Measurements from ENCODE around the gene LSR.
"Not testable (repeated sequence)": the region's sequence is repeated elsewhere in the genome, so short reads cannot be mapped to it uniquely, and the experiment has no call there.

The LSR gene

GRCh38 chr19:35281303-35281702 lies 32.5 kb downstream of the LSR start:
- Histone ChIP-seq H3K4me1 (ENCODE audit: insufficient read depth, low read length) (peaks cover 9% of the 10 kb centered on the region), H3K36me3 (ENCODE audit: insufficient read depth, low read length) (peaks cover 26% of the 10 kb centered on the region), H3K4me3 (ENCODE audit: low read length) (no peak overlapping the region), H3K9ac (ENCODE audit: low read depth, low read length) (no peak overlapping the region), H3K27me3 (ENCODE audit: insufficient read depth, low read length) (no peaks in the 10 kb centered on the region), H3K27ac (ENCODE audit: low read depth, low read length) (no peak overlapping the region), H3K9me3 (ENCODE audit: insufficient read depth, low read depth, low read length) (no peaks in the 10 kb centered on the region)
- whole genome bisulfite sequencing, result 82% methylated on average over 3 of the region's 4 CpGs

GRCh38 chr19:35284153-35285094 lies 35.6 kb downstream of the LSR start:
- Histone ChIP-seq H3K4me3 (ENCODE audit: low read length) (no peak overlapping the region), H3K9ac (ENCODE audit: low read depth, low read length) (no peak overlapping the region), H3K9me3 (ENCODE audit: insufficient read depth, low read depth, low read length) (no peaks in the 10 kb centered on the region), H3K36me3 (ENCODE audit: insufficient read depth, low read length) (no peaks in the 10 kb centered on the region), H3K4me1 (ENCODE audit: insufficient read depth, low read length) (peaks cover 9% of the 10 kb centered on the region), H3K27me3 (ENCODE audit: insufficient read depth, low read length) (no peaks in the 10 kb centered on the region), H3K27ac (ENCODE audit: low read depth, low read length) (no peak overlapping the region)
- 72% methylated on average over 17 of the region's 17 CpGs for WGBS

GRCh38 chr19:35285095-35285449 lies 36.3 kb downstream of the LSR start:
- H3K4me1 ChIP-seq (ENCODE audit: insufficient read depth, low read length), result peaks cover 9% of the 10 kb centered on the region
- no peaks in the 10 kb centered on the region for H3K27me3 ChIP-seq (ENCODE audit: insufficient read depth, low read length)
- WGBS, result 35% methylated on average over 1 of the region's 1 CpG
- H3K4me3 ChIP-seq (ENCODE audit: low read length), result no peak overlapping the region
- H3K36me3 ChIP-seq (ENCODE audit: insufficient read depth, low read length), result no peaks in the 10 kb centered on the region
- no peak overlapping the region for H3K27ac ChIP-seq (ENCODE audit: low read depth, low read length)
- no peak overlapping the region for H3K9ac ChIP-seq (ENCODE audit: low read depth, low read length)
- no peaks in the 10 kb centered on the region for H3K9me3 ChIP-seq (ENCODE audit: insufficient read depth, low read depth, low read length)

GRCh38 chr19:35285465-35285864 lies 36.7 kb downstream of the LSR start:
- H3K4me3 ChIP-seq (ENCODE audit: low read length); H3K27ac ChIP-seq (ENCODE audit: low read depth, low read length); H3K27me3 ChIP-seq (ENCODE audit: insufficient read depth, low read length); H3K36me3 ChIP-seq (ENCODE audit: insufficient read depth, low read length); H3K9me3 ChIP-seq (ENCODE audit: insufficient read depth, low read depth, low read length); H3K4me1 ChIP-seq (ENCODE audit: insufficient read depth, low read length); H3K9ac ChIP-seq (ENCODE audit: low read depth, low read length): not testable (repeated sequence)
- WGBS, result 89% methylated on average over 3 of the region's 3 CpGs

- H3K9ac ChIP-seq (ENCODE audit: low read depth, low read length); H3K36me3 ChIP-seq (ENCODE audit: insufficient read depth, low read length); H3K27me3 ChIP-seq (ENCODE audit: insufficient read depth, low read length); H3K27ac ChIP-seq (ENCODE audit: low read depth, low read length); H3K4me3 ChIP-seq (ENCODE audit: low read length); H3K9me3 ChIP-seq (ENCODE audit: insufficient read depth, low read depth, low read length); H3K4me1 ChIP-seq (ENCODE audit: insufficient read depth, low read length): not testable (repeated sequence)
- WGBS, result 92% methylated on average over 5 of the region's 5 CpGs
Observed at GRCh38 chr19:35286101-35286500, 37.3 kb downstream of the LSR start.

GRCh38 chr19:35287713-35288112 lies 38.9 kb downstream of the LSR start:
- H3K9ac ChIP-seq (ENCODE audit: low read depth, low read length), result no peak overlapping the region
- no peaks in the 10 kb centered on the region for H3K9me3 ChIP-seq (ENCODE audit: insufficient read depth, low read depth, low read length)
- H3K4me3 ChIP-seq (ENCODE audit: low read length), result no peak overlapping the region
- H3K4me1 ChIP-seq (ENCODE audit: insufficient read depth, low read length), result peaks cover 9% of the 10 kb centered on the region
- no peaks in the 10 kb centered on the region for H3K36me3 ChIP-seq (ENCODE audit: insufficient read depth, low read length)
- WGBS, result 95% methylated on average over 10 of the region's 10 CpGs
- no peak overlapping the region for H3K27ac ChIP-seq (ENCODE audit: low read depth, low read length)
- H3K27me3 ChIP-seq (ENCODE audit: insufficient read depth, low read length), result no peaks in the 10 kb centered on the region

GRCh38 chr19:35288331-35288730 lies 39.5 kb downstream of the LSR start:
- H3K9ac ChIP-seq (ENCODE audit: low read depth, low read length), result no peak overlapping the region
- H3K27ac ChIP-seq (ENCODE audit: low read depth, low read length), result no peak overlapping the region
- H3K4me3 ChIP-seq (ENCODE audit: low read length), result no peak overlapping the region
- H3K4me1 ChIP-seq (ENCODE audit: insufficient read depth, low read length), result peaks cover 9% of the 10 kb centered on the region
- H3K27me3 ChIP-seq (ENCODE audit: insufficient read depth, low read length), result no peaks in the 10 kb centered on the region
- WGBS, result 83% methylated on average over 2 of the region's 2 CpGs
- no peaks in the 10 kb centered on the region for H3K9me3 ChIP-seq (ENCODE audit: insufficient read depth, low read depth, low read length)
- no peaks in the 10 kb centered on the region for H3K36me3 ChIP-seq (ENCODE audit: insufficient read depth, low read length)

GRCh38 chr19:35288906-35289305 lies 40.1 kb downstream of the LSR start:
- 88% methylated on average over 5 of the region's 5 CpGs for WGBS
- H3K4me1 ChIP-seq (ENCODE audit: insufficient read depth, low read length), result peaks cover 12% of the 10 kb centered on the region
- H3K27me3 ChIP-seq (ENCODE audit: insufficient read depth, low read length), result no peaks in the 10 kb centered on the region

GRCh38 chr19:35290381-35291127 lies 41.8 kb downstream of the LSR start:
- no peaks in the 10 kb centered on the region for H3K27me3 ChIP-seq (ENCODE audit: insufficient read depth, low read length)

More at GRCh38 chr19:35288906-35289305, 40.1 kb downstream of the LSR start:
- Histone ChIP-seq H3K4me3 (ENCODE audit: low read length) (no peak overlapping the region), H3K27ac (ENCODE audit: low read depth, low read length) (no peak overlapping the region), H3K9me3 (ENCODE audit: insufficient read depth, low read depth, low read length) (no peaks in the 10 kb centered on the region), H3K36me3 (ENCODE audit: insufficient read depth, low read length) (no peaks in the 10 kb centered on the region), H3K9ac (ENCODE audit: low read depth, low read length) (no peak overlapping the region)

GRCh38 chr19:35291259-35291658 lies 42.5 kb downstream of the LSR start:
- Histone ChIP-seq H3K9me3 (ENCODE audit: insufficient read depth, low read depth, low read length) (no peaks in the 10 kb centered on the region), H3K36me3 (ENCODE audit: insufficient read depth, low read length) (no peaks in the 10 kb centered on the region), H3K27me3 (ENCODE audit: insufficient read depth, low read length) (no peaks in the 10 kb centered on the region), H3K4me3 (ENCODE audit: low read length) (no peak overlapping the region), H3K27ac (ENCODE audit: low read depth, low read length) (no peak overlapping the region), H3K4me1 (ENCODE audit: insufficient read depth, low read length) (peaks cover 6% of the 10 kb centered on the region; the same call in 1 of the 2 replicates), H3K9ac (ENCODE audit: low read depth, low read length) (no peak overlapping the region)
- WGBS, result 83% methylated on average over 6 of the region's 6 CpGs

More at GRCh38 chr19:35290381-35291127, 41.8 kb downstream of the LSR start:
- H3K4me1 ChIP-seq (ENCODE audit: insufficient read depth, low read length), result peaks cover 6% of the 10 kb centered on the region; the same call in 1 of the 2 replicates
- H3K4me3 ChIP-seq (ENCODE audit: low read length), result no peak overlapping the region
- H3K27ac ChIP-seq (ENCODE audit: low read depth, low read length), result no peak overlapping the region
- H3K9me3 ChIP-seq (ENCODE audit: insufficient read depth, low read depth, low read length), result no peaks in the 10 kb centered on the region
- no peaks in the 10 kb centered on the region for H3K36me3 ChIP-seq (ENCODE audit: insufficient read depth, low read length)
- no peak overlapping the region for H3K9ac ChIP-seq (ENCODE audit: low read depth, low read length)
- 84% methylated on average over 16 of the region's 20 CpGs for WGBS

- Histone ChIP-seq H3K9ac (ENCODE audit: low read depth, low read length) (no peak within 1 kb of the TSS), H3K27ac (ENCODE audit: low read depth, low read length) (no peak within 1 kb of the TSS), H3K9me3 (ENCODE audit: insufficient read depth, low read depth, low read length) (no peaks in the 10 kb centered on the region), H3K4me1 (ENCODE audit: insufficient read depth, low read length) (peaks cover 6% of the 10 kb centered on the region; the same call in 1 of the 2 replicates), H3K27me3 (ENCODE audit: insufficient read depth, low read length) (no peaks in the 10 kb centered on the region), H3K36me3 (ENCODE audit: insufficient read depth, low read length) (no peaks in the 10 kb centered on the region), H3K4me3 (ENCODE audit: low read length) (no peak within 1 kb of the TSS)
- 86% methylated on average over 12 of the region's 12 CpGs for WGBS
Observed at GRCh38 chr19:35291916-35292315, 43.1 kb downstream of the LSR start, which contains the start of gene MAG. Gene MAG (plus strand): TSS chr19:35292161. CDS start chr19:35295409, 3,248 bp downstream.
